ENCODE data around the gene INTS11.
A peak's percentile ranks its signal among the peaks of the same experiment; 100 is the strongest.

INTS11 gene

GRCh38 chr1:1361233-1361981, 36.9 kb upstream of the INTS11 start:
- no peak for DNase-seq (ENCODE audit: low read depth)
- no peak for TF ChIP-seq CTCF (IDR thresholded peaks at IDR 0.05; ENCODE audit: low read length, missing control alignments)
- H3K4me3 ChIP-seq (replicated peaks; ENCODE audit: low read depth, low read length), result no peak overlapping the region

- peak; percentile 87 for DNase-seq (ENCODE audit: low read depth)
- no peak for TF ChIP-seq CTCF (IDR thresholded peaks at IDR 0.05; ENCODE audit: low read length, missing control alignments)
- no peak overlapping the region for H3K4me3 ChIP-seq (replicated peaks; ENCODE audit: low read depth, low read length)
These were observed 36.2 kb upstream of the INTS11 start for GRCh38 chr1:1360506-1361169.

- TF ChIP-seq CTCF (IDR thresholded peaks at IDR 0.05; ENCODE audit: low read length, missing control alignments), result no peak
- no peak for DNase-seq (ENCODE audit: low read depth)
- no peak overlapping the region for H3K4me3 ChIP-seq (replicated peaks; ENCODE audit: low read depth, low read length)
These were observed 35.4 kb upstream of the INTS11 start for GRCh38 chr1:1359664-1360468.

GRCh38 chr1:1359308-1359663, 34.8 kb upstream of the INTS11 start:
- no peak overlapping the region for H3K4me3 ChIP-seq (replicated peaks; ENCODE audit: low read depth, low read length)
- no peak for DNase-seq (ENCODE audit: low read depth)
- no peak for TF ChIP-seq CTCF (IDR thresholded peaks at IDR 0.05; ENCODE audit: low read length, missing control alignments)

GRCh38 chr1:1358433-1359271, 34.2 kb upstream of the INTS11 start, which contains the start of gene MXRA8:
Gene MXRA8, minus strand, starts transcription at chr1:1358555. Its CDS starts 51 bp downstream, at chr1:1358504.
- H3K4me3 ChIP-seq (replicated peaks; ENCODE audit: low read depth, low read length), result peak within 1 kb of the TSS; percentile 64
- peak; percentile 76 for DNase-seq (ENCODE audit: low read depth)
- no peak for TF ChIP-seq CTCF (IDR thresholded peaks at IDR 0.05; ENCODE audit: low read length, missing control alignments)

- no peak for TF ChIP-seq CTCF (IDR thresholded peaks at IDR 0.05; ENCODE audit: low read length, missing control alignments)
- peak overlapping the region; percentile 64 for H3K4me3 ChIP-seq (replicated peaks; ENCODE audit: low read depth, low read length)
- DNase-seq (ENCODE audit: low read depth), result no peak
These were observed 33.5 kb upstream of the INTS11 start for GRCh38 chr1:1357871-1358432.
